CD4-positive, alpha-beta T cell treated with Interleukin-15 for 1 hour (primary cell): ENCODE results near the gene IWS1.

Source experiments
- DNase-seq: peaks from one replicate; pipeline ENCODE4 v3.0.0-alpha.2; 2020

IWS1 gene

GRCh38 chr2:127486247-127487058 lies 39.8 kb downstream of the IWS1 start:
- no peak for DNase-seq

- DNase-seq, result no peak
Measured at GRCh38 chr2:127485694-127486071, 40.6 kb downstream of the IWS1 start.

GRCh38 chr2:127485051-127485693 lies 41.1 kb downstream of the IWS1 start:
- no peak for DNase-seq

- no peak for DNase-seq
Measured at GRCh38 chr2:127482031-127482430, 44.3 kb downstream of the IWS1 start.

- DNase-seq, result no peak
Measured at GRCh38 chr2:127479866-127480743, 46.2 kb downstream of the IWS1 start.

GRCh38 chr2:127479219-127479825 lies 47.0 kb downstream of the IWS1 start:
- DNase-seq, result no peak

GRCh38 chr2:127475788-127476187 lies 50.5 kb downstream of the IWS1 start:
- no peak for DNase-seq

GRCh38 chr2:127472268-127472667 lies 54.0 kb downstream of the IWS1 start:
- DNase-seq, result no peak

GRCh38 chr2:127471286-127471988 lies 54.9 kb downstream of the IWS1 start:
- DNase-seq, result no peak

GRCh38 chr2:127469974-127470373 lies 56.3 kb downstream of the IWS1 start:
- no peak for DNase-seq

- DNase-seq, result no peak
Measured at GRCh38 chr2:127469051-127469450, 57.2 kb downstream of the IWS1 start.

- DNase-seq, result no peak
Measured at GRCh38 chr2:127465258-127465657, 61.0 kb downstream of the IWS1 start.

GRCh38 chr2:127464470-127465257 lies 61.6 kb downstream of the IWS1 start:
- no peak for DNase-seq

- DNase-seq, result no peak
Measured at GRCh38 chr2:127463155-127463991, 62.9 kb downstream of the IWS1 start.

- DNase-seq, result no peak
Measured at GRCh38 chr2:127462461-127462860, 63.8 kb downstream of the IWS1 start.

GRCh38 chr2:127456960-127457359 lies 69.3 kb downstream of the IWS1 start:
- DNase-seq, result no peak

GRCh38 chr2:127455566-127456493 lies 70.5 kb downstream of the IWS1 start:
- DNase-seq, result no peak

- DNase-seq, result no peak
Measured at GRCh38 chr2:127454595-127455565, 71.4 kb downstream of the IWS1 start.
